ENCODE data around the gene WBP4.

DNA sequence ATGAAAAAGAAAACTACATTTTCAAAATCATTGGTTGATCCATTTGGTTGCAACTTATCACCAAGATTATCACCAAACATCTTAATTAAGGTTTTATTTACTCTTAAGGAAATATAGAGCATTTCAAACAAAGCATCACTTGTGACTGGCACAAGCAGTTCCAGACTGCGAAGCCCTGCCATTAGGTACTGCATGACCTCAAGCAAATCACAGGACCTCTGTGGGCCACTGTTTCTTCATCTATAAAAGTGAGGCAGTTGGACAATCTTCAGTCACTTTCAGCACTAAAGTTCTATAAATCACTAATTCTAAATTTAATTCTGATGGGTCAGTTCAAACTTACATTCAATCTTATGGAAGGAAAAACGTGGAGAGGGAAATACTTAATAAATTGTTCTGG, 44.1 kb upstream of the WBP4 start:
- TF ChIP-seq, protein P1, sequence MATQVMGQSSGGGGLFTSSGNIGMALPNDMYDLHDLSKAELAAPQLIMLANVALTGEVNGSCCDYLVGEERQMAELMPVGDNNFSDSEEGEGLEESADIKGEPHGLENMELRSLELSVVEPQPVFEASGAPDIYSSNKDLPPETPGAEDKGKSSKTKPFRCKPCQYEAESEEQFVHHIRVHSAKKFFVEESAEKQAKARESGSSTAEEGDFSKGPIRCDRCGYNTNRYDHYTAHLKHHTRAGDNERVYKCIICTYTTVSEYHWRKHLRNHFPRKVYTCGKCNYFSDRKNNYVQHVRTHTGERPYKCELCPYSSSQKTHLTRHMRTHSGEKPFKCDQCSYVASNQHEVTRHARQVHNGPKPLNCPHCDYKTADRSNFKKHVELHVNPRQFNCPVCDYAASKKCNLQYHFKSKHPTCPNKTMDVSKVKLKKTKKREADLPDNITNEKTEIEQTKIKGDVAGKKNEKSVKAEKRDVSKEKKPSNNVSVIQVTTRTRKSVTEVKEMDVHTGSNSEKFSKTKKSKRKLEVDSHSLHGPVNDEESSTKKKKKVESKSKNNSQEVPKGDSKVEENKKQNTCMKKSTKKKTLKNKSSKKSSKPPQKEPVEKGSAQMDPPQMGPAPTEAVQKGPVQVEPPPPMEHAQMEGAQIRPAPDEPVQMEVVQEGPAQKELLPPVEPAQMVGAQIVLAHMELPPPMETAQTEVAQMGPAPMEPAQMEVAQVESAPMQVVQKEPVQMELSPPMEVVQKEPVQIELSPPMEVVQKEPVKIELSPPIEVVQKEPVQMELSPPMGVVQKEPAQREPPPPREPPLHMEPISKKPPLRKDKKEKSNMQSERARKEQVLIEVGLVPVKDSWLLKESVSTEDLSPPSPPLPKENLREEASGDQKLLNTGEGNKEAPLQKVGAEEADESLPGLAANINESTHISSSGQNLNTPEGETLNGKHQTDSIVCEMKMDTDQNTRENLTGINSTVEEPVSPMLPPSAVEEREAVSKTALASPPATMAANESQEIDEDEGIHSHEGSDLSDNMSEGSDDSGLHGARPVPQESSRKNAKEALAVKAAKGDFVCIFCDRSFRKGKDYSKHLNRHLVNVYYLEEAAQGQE (IDR thresholded peaks at IDR 0.05; ENCODE audit: insufficient read depth in 1 of 2, low read depth in 2 of 2, low read length in 1 of 2) = no peak
- TF ChIP-seq, protein P2, sequence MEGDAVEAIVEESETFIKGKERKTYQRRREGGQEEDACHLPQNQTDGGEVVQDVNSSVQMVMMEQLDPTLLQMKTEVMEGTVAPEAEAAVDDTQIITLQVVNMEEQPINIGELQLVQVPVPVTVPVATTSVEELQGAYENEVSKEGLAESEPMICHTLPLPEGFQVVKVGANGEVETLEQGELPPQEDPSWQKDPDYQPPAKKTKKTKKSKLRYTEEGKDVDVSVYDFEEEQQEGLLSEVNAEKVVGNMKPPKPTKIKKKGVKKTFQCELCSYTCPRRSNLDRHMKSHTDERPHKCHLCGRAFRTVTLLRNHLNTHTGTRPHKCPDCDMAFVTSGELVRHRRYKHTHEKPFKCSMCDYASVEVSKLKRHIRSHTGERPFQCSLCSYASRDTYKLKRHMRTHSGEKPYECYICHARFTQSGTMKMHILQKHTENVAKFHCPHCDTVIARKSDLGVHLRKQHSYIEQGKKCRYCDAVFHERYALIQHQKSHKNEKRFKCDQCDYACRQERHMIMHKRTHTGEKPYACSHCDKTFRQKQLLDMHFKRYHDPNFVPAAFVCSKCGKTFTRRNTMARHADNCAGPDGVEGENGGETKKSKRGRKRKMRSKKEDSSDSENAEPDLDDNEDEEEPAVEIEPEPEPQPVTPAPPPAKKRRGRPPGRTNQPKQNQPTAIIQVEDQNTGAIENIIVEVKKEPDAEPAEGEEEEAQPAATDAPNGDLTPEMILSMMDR (IDR thresholded peaks at IDR 0.05) = no peak
- TF ChIP-seq POLR2AphosphoS5 (IDR thresholded peaks at IDR 0.05; ENCODE audit: low read depth, low read length) (no peak), TCF7L2 (IDR thresholded peaks at IDR 0.05; ENCODE audit: low read depth, low read length) (no peak)

Measured in Panc1 (cell line).